GM18511 (cell line): Measurements from ENCODE around the gene DACH2.
A peak's percentile ranks its signal among the peaks of the same experiment; 100 is the strongest.

Experiments
- ATAC-seq: cut with Tn5 transposase; IDR thresholded peaks from one replicate; pipeline ENCODE4 v1.9.1; 2021; ENCODE audit warnings: mild to moderate bottlenecking, moderate library complexity; ENCODE audit not compliant: unreplicated experiment

Gene DACH2

GRCh38 chrX:86295293-86295692, 147.0 kb downstream of the DACH2 start:
- no peak for ATAC-seq

- no peak for ATAC-seq
Observed at GRCh38 chrX:86322913-86323312, 174.7 kb downstream of the DACH2 start.

DNA sequence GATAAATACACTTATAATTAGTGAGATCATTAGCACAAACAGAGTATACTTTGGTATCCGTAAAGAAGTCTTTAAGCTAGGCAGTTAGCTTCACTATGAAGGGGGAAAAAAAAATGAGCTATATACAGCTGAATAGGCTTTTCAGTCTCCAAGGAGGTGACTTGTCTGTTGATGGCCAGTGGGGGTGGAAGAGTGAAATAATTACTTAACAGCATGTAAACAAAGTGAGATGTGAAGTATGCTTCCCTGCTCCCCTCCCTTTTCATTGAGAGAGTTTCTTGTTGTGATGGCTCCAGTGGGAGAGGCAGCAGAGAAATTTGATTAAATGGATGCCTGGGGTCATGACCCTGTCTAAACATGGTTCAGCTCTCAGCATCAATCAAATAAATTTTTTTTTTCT, 180.9 kb downstream of the DACH2 start:
- no peak for ATAC-seq

- no peak for ATAC-seq
Observed at GRCh38 chrX:86348669-86349068, 200.4 kb downstream of the DACH2 start.

- no peak for ATAC-seq
Observed at GRCh38 chrX:86349115-86349514, 200.9 kb downstream of the DACH2 start.

- ATAC-seq = no peak
Observed at GRCh38 chrX:86369847-86370630, 221.8 kb downstream of the DACH2 start.

GRCh38 chrX:86370927-86371326, 222.7 kb downstream of the DACH2 start:
- no peak for ATAC-seq

DNA sequence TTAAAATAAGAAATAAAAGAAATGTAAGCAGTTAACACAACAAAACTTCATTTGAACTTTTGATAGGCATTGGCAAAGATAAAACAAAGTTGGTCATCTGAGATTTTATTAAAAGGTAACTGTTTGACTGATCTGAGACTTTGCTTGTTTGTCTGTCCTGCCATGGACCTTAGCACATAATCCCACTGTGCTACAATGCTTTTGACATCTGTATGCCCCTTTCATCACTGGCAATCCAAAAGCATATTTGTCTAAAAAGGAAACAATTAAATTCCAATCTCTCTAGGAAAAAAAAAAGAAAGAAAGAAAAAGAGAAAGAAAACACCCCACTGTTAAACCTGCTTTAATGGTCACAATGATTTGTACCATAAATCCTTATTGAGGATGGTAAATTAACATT, 231.0 kb downstream of the DACH2 start:
- ATAC-seq = no peak

- no peak for ATAC-seq
Observed at GRCh38 chrX:86383681-86384540, 235.7 kb downstream of the DACH2 start.

GRCh38 chrX:86407371-86407770, 259.1 kb downstream of the DACH2 start:
- ATAC-seq = no peak

GRCh38 chrX:86421771-86422170, 273.5 kb downstream of the DACH2 start:
- ATAC-seq = no peak

- ATAC-seq = no peak
Observed at GRCh38 chrX:86436116-86436515, 287.9 kb downstream of the DACH2 start.

DNA sequence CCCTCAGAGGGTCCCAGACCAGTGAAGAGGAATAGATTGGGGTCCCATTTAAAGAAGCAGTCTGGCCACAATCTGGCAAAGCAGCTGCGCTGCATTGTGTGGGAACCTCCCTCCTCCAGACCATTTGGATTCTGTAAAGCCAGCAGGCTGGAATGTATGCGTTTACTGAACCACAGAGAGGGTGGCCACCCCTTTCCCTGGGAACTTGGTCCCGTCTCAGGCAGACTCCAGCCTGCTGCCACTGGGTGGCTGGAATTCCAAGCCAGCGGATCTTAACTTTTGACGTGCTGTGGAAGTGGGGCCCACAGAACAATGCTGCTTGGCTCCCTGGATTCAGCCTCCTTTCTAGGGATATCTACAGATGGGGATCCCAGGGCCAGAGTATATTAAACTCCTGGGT, 307.2 kb downstream of the DACH2 start:
- no peak for ATAC-seq

- no peak for ATAC-seq
Observed at GRCh38 chrX:86460760-86461159, 312.5 kb downstream of the DACH2 start.

- ATAC-seq = no peak
Observed at GRCh38 chrX:86504297-86504696, 356.0 kb downstream of the DACH2 start.

DNA sequence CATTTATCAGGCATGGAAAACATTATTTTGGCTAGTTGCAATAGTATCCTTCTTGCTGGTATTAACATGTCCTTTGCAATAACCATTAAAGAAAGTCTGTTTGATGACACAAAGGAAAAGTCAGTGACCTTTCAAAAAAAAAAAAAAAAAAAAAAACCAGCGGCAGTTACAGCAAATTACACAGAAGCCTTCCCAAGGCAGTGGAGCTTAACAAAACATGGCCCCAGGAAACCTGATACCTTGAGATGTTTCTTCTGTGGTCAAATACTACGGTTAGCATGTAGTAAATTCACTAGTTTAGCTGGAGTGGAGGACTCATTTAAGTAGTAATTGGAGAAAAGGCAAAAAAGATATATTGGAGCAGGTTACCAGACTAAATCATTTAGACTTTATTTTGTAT, 359.1 kb downstream of the DACH2 start:
- no peak for ATAC-seq

- no peak for ATAC-seq
Observed at GRCh38 chrX:86579777-86580176, 431.5 kb downstream of the DACH2 start.

DNA sequence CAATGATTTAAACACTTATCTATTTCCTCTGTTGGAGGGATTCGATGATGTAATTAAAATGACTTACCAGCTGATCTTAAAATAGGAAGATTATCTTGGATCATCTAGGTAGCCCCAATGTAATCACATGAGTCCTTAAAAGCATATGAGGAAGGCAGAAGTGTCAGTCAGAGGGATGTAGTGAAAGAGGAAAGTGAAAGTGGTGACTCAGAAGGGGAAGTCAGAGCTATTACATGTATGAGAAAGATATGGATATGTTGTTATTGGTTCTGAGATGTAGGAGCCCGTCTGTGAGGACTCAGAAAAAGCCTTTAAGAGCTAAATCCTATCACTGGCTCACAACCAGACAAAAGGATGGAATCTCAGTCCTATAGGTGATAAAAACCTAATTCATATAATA, 456.4 kb downstream of the DACH2 start:
- ATAC-seq = peak; percentile 71

GRCh38 chrX:86696951-86697350, 548.7 kb downstream of the DACH2 start:
- no peak for ATAC-seq

DNA sequence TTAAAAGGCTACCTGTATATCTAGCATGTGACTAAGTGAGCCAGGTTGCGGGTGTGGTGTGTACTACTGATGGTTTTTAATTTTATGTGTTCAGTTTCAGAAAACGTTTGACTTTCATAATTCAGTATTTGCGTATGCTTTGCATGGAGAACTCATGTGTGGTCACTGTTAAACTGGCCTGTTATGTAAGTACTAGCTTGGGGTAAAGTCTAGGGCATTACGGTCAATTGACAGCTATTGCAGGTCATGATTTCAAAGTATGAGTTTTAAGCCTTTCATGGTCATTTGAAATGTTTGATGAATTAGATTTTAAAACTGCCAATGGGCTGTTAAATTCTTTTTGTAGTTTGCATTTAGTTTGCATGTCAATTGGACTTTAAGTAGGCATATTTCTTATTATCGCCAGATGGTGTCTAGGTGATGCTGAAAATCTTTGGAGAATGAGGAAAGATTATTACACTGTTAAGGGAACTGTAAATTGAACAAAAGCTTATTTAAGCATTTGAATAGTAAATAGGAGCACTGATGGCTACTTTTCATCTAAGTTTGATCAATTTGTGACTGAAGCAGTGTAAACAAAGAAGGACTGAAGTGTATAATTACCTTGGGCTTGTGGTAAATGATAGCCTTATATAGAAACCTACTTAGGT, 563.4 kb downstream of the DACH2 start:
- no peak for ATAC-seq

GRCh38 chrX:86714441-86714840, 566.2 kb downstream of the DACH2 start:
- ATAC-seq = no peak

GRCh38 chrX:86724277-86724676, 576.0 kb downstream of the DACH2 start:
- ATAC-seq = no peak
